NT2/D1 (cell line): Measurements from ENCODE around the gene PLPPR1.

Source experiments
- DNase-seq: peaks from one replicate; pipeline ENCODE4 v3.0.0-alpha.2; 2011; ENCODE audit warnings: low read depth, low spot score
- H3K27me3 ChIP-seq: 2 replicates; pipeline ENCODE4 v1.6.0; 2011; ENCODE audit warnings: mild to moderate bottlenecking; ENCODE audit not compliant: insufficient read length, insufficient read depth
- H3K36me3 ChIP-seq: 2 replicates; pipeline ENCODE4 v1.6.1; 2011; ENCODE audit warnings: mild to moderate bottlenecking, low read length, mixed read lengths; ENCODE audit not compliant: insufficient read depth, insufficient read length
- H3K4me1 ChIP-seq: 2 replicates; pipeline ENCODE4 v1.5.1; 2011; ENCODE audit not compliant: insufficient read depth, insufficient read length
- H3K4me3 ChIP-seq: 2 replicates; pipeline ENCODE4 v1.5.1; 2011; ENCODE audit warnings: low read depth; ENCODE audit not compliant: insufficient read length
- H3K9ac ChIP-seq: 2 replicates; pipeline ENCODE4 v1.6.0; 2011; ENCODE audit warnings: low read depth; ENCODE audit not compliant: insufficient read length
- H3K9me3 ChIP-seq: 2 replicates; pipeline ENCODE4 v1.5.1; 2011; ENCODE audit warnings: mild to moderate bottlenecking, low read length; ENCODE audit not compliant: insufficient read depth
- SUZ12 ChIP-seq: IDR thresholded peaks from 2 replicates; pipeline ENCODE4 v1.6.1; 2011; ENCODE audit not compliant: insufficient read length, insufficient read depth; ENCODE audit errors: extremely low read depth
- YY1 ChIP-seq: IDR thresholded peaks from 2 replicates; pipeline ENCODE4 v1.6.1; 2011; ENCODE audit not compliant: insufficient read length, insufficient read depth
- ZNF274 ChIP-seq: IDR thresholded peaks from 2 replicates; pipeline ENCODE4 v1.6.1; 2011; ENCODE audit warnings: mild to moderate bottlenecking, low read depth, low read length

PLPPR1 gene

DNA sequence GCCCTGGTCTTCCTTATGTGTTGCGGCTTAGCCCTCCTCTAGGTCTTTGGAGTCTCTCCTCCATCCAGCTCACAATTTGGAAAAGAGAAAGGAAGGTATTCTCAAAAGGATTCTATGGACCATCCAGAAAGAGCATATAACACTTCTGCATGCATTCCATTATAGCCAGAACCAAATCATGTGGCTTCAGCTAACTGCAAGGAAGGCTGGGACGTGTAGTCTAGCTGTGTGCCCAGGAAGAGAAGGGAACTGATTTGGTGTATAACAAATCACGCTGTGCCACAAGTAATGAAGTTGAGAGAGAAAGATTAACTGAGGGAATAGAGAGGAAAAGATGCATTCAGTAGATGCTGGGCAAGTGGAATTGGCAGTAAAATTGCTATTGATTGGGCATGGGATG is 43.7 kb downstream of the PLPPR1 start:
- Histone ChIP-seq H3K9me3 (no peaks in the 10 kb centered on the region), H3K4me3 (no peak overlapping the region), H3K27me3 (no peaks in the 10 kb centered on the region), H3K4me1 (no peaks in the 10 kb centered on the region), H3K36me3 (no peaks in the 10 kb centered on the region), H3K9ac (no peak overlapping the region)
- DNase-seq, result no peak
- TF ChIP-seq ZNF274 (no peak), SUZ12 (no peak), YY1 (no peak)

DNA sequence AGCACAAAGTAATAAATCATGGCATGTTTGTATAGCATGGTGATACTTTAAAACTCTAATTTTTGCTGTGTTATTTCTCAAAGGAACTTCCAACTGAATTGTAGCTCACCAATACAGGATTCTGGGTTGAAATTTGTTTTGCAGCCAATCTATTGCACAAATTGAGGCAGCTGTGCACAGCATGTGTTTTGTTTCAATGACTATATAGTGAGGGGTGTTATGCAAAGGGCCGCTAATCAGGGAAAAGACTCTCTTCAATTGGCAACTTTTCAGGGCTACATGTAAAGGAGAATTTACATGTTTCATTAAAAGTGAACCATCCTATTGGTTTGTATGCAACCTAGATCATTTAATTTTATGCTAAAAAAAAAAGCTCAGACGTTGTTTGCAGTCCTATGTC is 44.6 kb downstream of the PLPPR1 start:
- Histone ChIP-seq H3K36me3 (no peaks in the 10 kb centered on the region), H3K4me1 (no peaks in the 10 kb centered on the region), H3K4me3 (no peak overlapping the region), H3K9me3 (no peaks in the 10 kb centered on the region), H3K9ac (no peak overlapping the region), H3K27me3 (no peaks in the 10 kb centered on the region)
- DNase-seq, result no peak
- TF ChIP-seq SUZ12 (no peak), ZNF274 (no peak), YY1 (no peak)

DNA sequence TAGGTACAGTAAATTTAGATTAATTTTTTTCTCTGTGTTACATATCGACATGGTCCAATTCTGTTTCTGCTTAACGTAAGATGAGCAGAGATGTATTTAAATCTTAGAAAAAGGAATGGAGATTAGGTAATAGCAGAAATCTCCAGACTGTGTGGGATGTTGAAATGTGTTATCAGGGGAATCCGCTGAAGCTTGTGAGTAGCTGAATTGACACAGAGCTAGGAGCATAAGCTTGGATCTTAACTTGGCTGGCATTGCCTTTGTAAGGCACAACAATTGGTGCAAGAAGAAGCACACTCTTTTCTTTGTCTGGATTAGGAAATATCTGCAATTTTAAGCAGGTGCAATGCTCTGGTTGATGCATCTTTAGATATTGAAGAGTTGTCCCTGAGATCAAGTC is 53.1 kb downstream of the PLPPR1 start:
- H3K36me3 ChIP-seq, result no peaks in the 10 kb centered on the region
- TF ChIP-seq YY1, result no peak
- TF ChIP-seq SUZ12, result no peak
- no peak for TF ChIP-seq ZNF274
- no peak overlapping the region for H3K9ac ChIP-seq
- no peaks in the 10 kb centered on the region for H3K4me1 ChIP-seq
- H3K27me3 ChIP-seq, result no peaks in the 10 kb centered on the region
- H3K9me3 ChIP-seq, result no peaks in the 10 kb centered on the region
- H3K4me3 ChIP-seq, result no peak overlapping the region
- no peak for DNase-seq

DNA sequence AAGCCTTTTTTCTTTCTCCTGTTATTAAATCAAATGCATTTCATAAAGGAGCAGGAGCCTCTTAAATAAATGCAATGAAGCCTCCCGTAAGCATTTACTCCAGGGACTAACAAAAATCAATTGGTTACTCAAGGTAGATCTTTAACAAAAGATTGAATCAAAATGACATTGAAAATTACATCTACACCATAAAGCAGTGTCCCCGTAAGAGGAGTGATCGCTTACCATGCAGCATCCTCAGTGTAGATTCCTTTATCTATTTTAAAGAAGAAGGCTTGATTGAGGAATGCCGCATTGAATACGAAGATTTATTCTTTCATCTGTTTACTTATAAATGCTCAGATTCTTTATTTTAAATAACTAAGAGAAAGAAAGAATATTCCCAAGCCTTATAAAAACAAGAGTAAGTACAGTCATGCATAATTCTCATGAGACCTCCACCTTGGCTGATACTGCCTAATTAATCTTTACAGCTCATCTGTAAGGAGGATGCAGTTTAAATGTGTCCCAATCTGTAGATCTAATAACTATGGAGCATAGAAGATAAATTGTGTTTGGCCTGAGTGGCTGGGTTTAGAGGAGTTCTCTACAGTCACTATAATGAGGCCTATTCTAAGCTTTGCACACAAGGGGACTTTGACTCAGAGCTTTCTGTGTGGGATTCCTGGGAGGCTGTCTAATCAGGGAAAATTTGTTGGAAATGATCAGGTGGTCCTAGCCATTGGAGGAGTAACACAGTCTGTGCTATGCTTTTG is 55.1 kb downstream of the PLPPR1 start:
- no peaks in the 10 kb centered on the region for H3K36me3 ChIP-seq
- no peak overlapping the region for H3K4me3 ChIP-seq
- DNase-seq, result no peak
- no peak for TF ChIP-seq ZNF274
- no peak for TF ChIP-seq SUZ12
- TF ChIP-seq YY1, result no peak
- H3K9me3 ChIP-seq, result no peaks in the 10 kb centered on the region
- H3K27me3 ChIP-seq, result no peaks in the 10 kb centered on the region
- H3K9ac ChIP-seq, result no peak overlapping the region
- H3K4me1 ChIP-seq, result no peaks in the 10 kb centered on the region

DNA sequence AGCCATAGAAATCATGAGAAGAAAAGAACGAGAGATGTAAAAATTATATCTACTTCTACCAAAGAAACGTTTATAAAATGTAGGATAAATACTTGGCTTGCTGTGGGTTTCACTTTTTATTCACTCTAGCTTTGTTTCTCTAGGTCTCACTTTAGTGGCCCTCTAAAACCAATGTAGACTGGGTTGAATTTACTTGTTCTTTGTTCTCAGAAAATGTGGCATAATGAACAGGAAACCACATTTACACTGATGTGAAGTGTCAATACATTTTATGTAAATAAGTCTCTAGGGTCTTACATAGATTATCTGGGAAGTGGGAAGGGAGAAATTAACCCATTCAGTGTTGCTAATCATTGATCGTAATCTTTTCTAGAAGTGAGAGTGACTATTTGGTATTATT is 58.9 kb downstream of the PLPPR1 start:
- Histone ChIP-seq H3K9me3 (no peaks in the 10 kb centered on the region), H3K9ac (no peak overlapping the region), H3K4me1 (no peaks in the 10 kb centered on the region), H3K27me3 (no peaks in the 10 kb centered on the region), H3K36me3 (no peaks in the 10 kb centered on the region), H3K4me3 (no peak overlapping the region)
- DNase-seq, result no peak
- TF ChIP-seq YY1, result no peak
- TF ChIP-seq ZNF274, result no peak
- no peak for TF ChIP-seq SUZ12

DNA sequence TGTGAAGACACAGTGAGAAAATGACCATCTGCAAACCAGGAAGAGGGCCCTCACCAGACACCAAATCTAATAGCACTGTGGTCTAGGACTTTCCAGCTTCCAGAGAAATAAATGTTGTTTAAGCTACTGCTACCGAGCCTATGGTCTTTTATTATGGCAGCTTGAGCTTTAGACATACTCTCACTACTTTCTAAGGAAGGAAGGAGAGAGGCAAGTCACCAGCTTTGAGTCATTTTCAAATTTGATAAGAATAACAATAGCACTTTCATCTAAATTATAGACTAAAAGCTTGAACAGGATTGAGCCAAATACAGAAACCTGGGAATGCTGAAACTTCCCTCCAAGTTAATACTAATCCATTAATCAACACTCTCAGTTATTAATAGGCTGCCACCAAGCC is 64.4 kb downstream of the PLPPR1 start:
- TF ChIP-seq ZNF274, result no peak
- TF ChIP-seq YY1, result no peak
- no peak for TF ChIP-seq SUZ12
- Histone ChIP-seq H3K27me3 (no peaks in the 10 kb centered on the region), H3K4me1 (peaks cover 3% of the 10 kb centered on the region), H3K36me3 (no peaks in the 10 kb centered on the region), H3K4me3 (no peak overlapping the region), H3K9me3 (no peaks in the 10 kb centered on the region), H3K9ac (no peak overlapping the region)
- DNase-seq, result no peak

DNA sequence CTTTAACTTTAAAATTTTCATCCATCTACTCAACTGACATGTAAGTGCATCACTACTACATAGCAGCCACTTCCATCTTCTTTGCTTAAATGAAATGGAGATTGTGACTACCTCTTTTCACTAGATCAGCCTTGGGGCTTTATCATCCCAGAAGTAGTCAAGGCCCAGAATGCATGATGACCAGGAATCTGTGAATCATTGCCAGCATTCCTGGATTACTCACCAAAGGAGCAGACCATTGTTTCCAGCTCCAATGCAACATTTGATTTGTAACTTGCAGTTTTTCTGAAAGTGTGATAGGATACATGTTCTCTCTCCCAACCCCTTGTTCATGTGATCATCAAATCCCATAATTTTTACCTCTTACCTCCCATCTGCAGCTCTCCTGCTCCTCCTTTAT is 65.1 kb downstream of the PLPPR1 start:
- no peaks in the 10 kb centered on the region for H3K9me3 ChIP-seq
- no peak for TF ChIP-seq YY1
- TF ChIP-seq SUZ12, result no peak
- no peak for TF ChIP-seq ZNF274
- peaks cover 3% of the 10 kb centered on the region for H3K4me1 ChIP-seq
- no peak overlapping the region for H3K9ac ChIP-seq
- no peaks in the 10 kb centered on the region for H3K36me3 ChIP-seq
- DNase-seq, result no peak
- H3K4me3 ChIP-seq, result no peak overlapping the region
- no peaks in the 10 kb centered on the region for H3K27me3 ChIP-seq

DNA sequence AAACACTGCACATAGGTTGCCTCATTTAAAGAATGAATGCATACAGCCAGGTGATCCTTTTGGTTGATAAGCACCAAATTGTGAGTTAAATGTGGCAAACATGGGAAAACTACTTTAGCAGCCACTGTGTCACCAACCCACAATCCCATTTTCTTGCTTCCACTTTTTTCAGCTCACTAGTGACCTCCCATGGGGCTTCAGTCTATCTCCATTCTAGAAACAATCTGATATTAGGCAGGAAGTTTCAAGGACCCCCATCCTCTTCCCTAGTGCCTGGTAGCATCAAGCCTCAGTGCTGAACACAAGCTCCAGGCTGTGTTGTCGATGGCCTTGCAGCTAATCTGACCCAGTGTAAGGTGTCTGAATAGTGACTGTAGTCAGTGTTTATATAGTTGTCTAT is 66.2 kb downstream of the PLPPR1 start:
- H3K36me3 ChIP-seq, result no peaks in the 10 kb centered on the region
- no peaks in the 10 kb centered on the region for H3K27me3 ChIP-seq
- H3K4me3 ChIP-seq, result no peak overlapping the region
- H3K9me3 ChIP-seq, result no peaks in the 10 kb centered on the region
- no peak overlapping the region for H3K9ac ChIP-seq
- TF ChIP-seq SUZ12, result no peak
- no peak for TF ChIP-seq YY1
- no peak for TF ChIP-seq ZNF274
- no peak for DNase-seq
- H3K4me1 ChIP-seq, result peaks cover 3% of the 10 kb centered on the region
